Tibial nerve (tissue), 4 donors: ENCODE measurements around the gene HOXB4.

Experiments
- CTCF ChIP-seq, 5 experiments: fragments of 200-600 bp in 3 of 5; fragments of 450-650 bp in 2 of 5; sonication (generic) in 3 of 5; IDR thresholded peaks; one replicate each; pipeline ENCODE4 v1.5.1; 2016 to 2019; ENCODE audit warnings: antibody characterized with exemption in 5 of 5, mild to moderate bottlenecking in 3 of 5, moderate library complexity in 2 of 5
- EP300 ChIP-seq, 2 donors: sonication (generic); formaldehyde crosslinking; IDR thresholded peaks; one replicate each; pipeline ENCODE4 v1.6.1; 2017; ENCODE audit warnings: antibody characterized with exemption in 2 of 2, mild to moderate bottlenecking in 1 of 2
- POLR2A ChIP-seq, 2 donors: fragments of 450-650 bp; IDR thresholded peaks; one replicate each; pipeline ENCODE4 v1.6.1; 2017; ENCODE audit warnings: antibody characterized with exemption in 2 of 2, mild to moderate bottlenecking in 2 of 2, moderate library complexity in 2 of 2

GRCh38 chr17:48615963-48616716 is 38.0 kb upstream of the HOXB4 start:
- no peak for TF ChIP-seq CTCF (IDR thresholded peaks at IDR 0.05)
- TF ChIP-seq EP300 (IDR thresholded peaks at IDR 0.05) = no peak
- no peak for TF ChIP-seq POLR2A (IDR thresholded peaks at IDR 0.05)
